ENCODE results near the gene SLC19A1. TPM values are rescaled to one million over a fixed set of nuclear protein-coding genes. Genes with fewer than 3 reads are reported as not detected.
"Not testable (repeated sequence)": the region's sequence is repeated elsewhere in the genome, so short reads cannot be mapped to it uniquely, and the experiment has no call there.

The SLC19A1 gene
- total RNA-seq, 5 donors from 2014 or later (not counting 1 experiment from before 2014, with no cell fraction given), result 10.4 to 19.2 (median 16.4) TPM

GRCh38 chr21:45528028-45528705 is 14.1 kb downstream of the SLC19A1 start:
- Histone ChIP-seq H3K27ac (ENCODE audit: low read length) (no peak overlapping the region), H3K27me3 (replicated peaks in 1 of 2; ENCODE audit: control insufficient read depth in 2 of 2, extremely low read depth in 1 of 2, insufficient read depth in 2 of 2, low read length in 1 of 2) (no peaks in the 10 kb centered on the region), H3K4me3 (ENCODE audit: control insufficient read depth in 1 of 2, extremely low read depth in 1 of 2, low read length in 1 of 2) (no peak overlapping the region), H3K36me3 (ENCODE audit: control insufficient read depth in 2 of 2, extremely low read depth in 1 of 2, insufficient read depth in 1 of 2, low read length in 1 of 2) (peaks cover 17 to 26% of the 10 kb centered on the region in 2 donors), H3K9me3 (no peaks in the 10 kb centered on the region), H3K4me1 (ENCODE audit: control insufficient read depth in 1 of 2, extremely low read depth in 1 of 2, insufficient read depth in 2 of 2, low read length in 2 of 2) (peaks cover 3 to 10% of the 10 kb centered on the region in 2 experiments)
- Mint-ChIP-seq H3K4me3 (no peak overlapping the region), H3K9me3 (no peaks in the 10 kb centered on the region), H3K27ac (no peak overlapping the region), H3K36me3 (peaks cover 10% of the 10 kb centered on the region), H3K4me1 (peaks cover 7 to 13% (median 11%) of the 10 kb centered on the region in 3 donors), H3K27me3 (no peaks in the 10 kb centered on the region)
- POLR2A ChIA-PET, result no interaction called here
- CTCF ChIA-PET, result no interaction called here
- WGBS (ENCODE audit: insufficient coverage), result 97% methylated on average over 13 of the region's 18 CpGs
- DNase-seq (no peak), ATAC-seq (replicated peaks in 1 of 4) (no peak)

GRCh38 chr21:45527151-45527999 is 14.9 kb downstream of the SLC19A1 start:
- ATAC-seq (replicated peaks in 1 of 4); POLR2A ChIA-PET; H3K27ac ChIP-seq (ENCODE audit: low read length): not testable (repeated sequence)

DNA sequence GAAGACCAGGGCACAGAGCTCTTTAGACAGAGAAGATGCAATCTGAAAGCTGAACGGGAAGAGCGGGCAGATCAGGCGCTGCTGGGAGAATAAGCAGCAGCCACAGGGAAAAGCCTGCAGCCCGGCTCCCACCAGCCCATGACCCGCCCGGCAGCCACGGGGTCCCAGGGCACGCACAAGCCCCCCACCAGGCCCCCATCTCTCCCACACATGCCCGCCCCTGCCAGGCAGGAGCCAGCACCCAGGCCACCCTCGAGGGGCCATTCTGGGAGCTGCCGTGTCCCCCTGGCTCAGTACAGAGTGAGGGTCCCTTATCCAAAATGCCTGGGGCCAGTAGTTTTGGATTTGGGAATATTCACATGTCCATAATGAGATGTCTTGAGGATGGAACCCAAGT is 16.3 kb downstream of the SLC19A1 start:
- WGBS (ENCODE audit: insufficient coverage), result no CpG with 5 or more reads among the region's 11 CpGs

More at GRCh38 chr21:45527151-45527999, 14.9 kb downstream of the SLC19A1 start:
- H3K9me3 Mint-ChIP-seq; H3K4me3 Mint-ChIP-seq; H3K4me1 ChIP-seq (ENCODE audit: control insufficient read depth in 1 of 2, extremely low read depth in 1 of 2, insufficient read depth in 2 of 2, low read length in 2 of 2); H3K27me3 ChIP-seq (replicated peaks in 1 of 2; ENCODE audit: control insufficient read depth in 2 of 2, extremely low read depth in 1 of 2, insufficient read depth in 2 of 2, low read length in 1 of 2); H3K4me3 ChIP-seq (ENCODE audit: control insufficient read depth in 1 of 2, extremely low read depth in 1 of 2, low read length in 1 of 2); H3K4me1 Mint-ChIP-seq; H3K27me3 Mint-ChIP-seq; DNase-seq; H3K27ac Mint-ChIP-seq; H3K9me3 ChIP-seq; CTCF ChIA-PET: not testable (repeated sequence)
- 88% methylated on average over 13 of the region's 19 CpGs for WGBS (ENCODE audit: insufficient coverage)
- H3K36me3 ChIP-seq (ENCODE audit: control insufficient read depth in 2 of 2, extremely low read depth in 1 of 2, insufficient read depth in 1 of 2, low read length in 1 of 2), result peaks cover 17 to 32% of the 10 kb centered on the region in 2 donors
- H3K36me3 Mint-ChIP-seq, result peaks cover 14% of the 10 kb centered on the region

GRCh38 chr21:45525153-45525909 is 16.9 kb downstream of the SLC19A1 start:
- POLR2A ChIA-PET, result no interaction called here
- DNase-seq, result no peak
- H3K4me3 ChIP-seq (ENCODE audit: control insufficient read depth in 1 of 2, extremely low read depth in 1 of 2, low read length in 1 of 2), result no peak overlapping the region
- no peaks in the 10 kb centered on the region for H3K4me1 ChIP-seq (ENCODE audit: control insufficient read depth in 1 of 2, extremely low read depth in 1 of 2, insufficient read depth in 2 of 2, low read length in 2 of 2)
- no peak overlapping the region for H3K27ac ChIP-seq (ENCODE audit: low read length)
- Mint-ChIP-seq H3K9me3 (peaks cover 0 to 13% (median 7%) of the 10 kb centered on the region in 3 donors), H3K36me3 (peaks cover 34% of the 10 kb centered on the region), H3K4me1 (no peaks in the 10 kb centered on the region), H3K27ac (no peak overlapping the region), H3K27me3 (no peaks in the 10 kb centered on the region), H3K4me3 (no peak overlapping the region)
- WGBS (ENCODE audit: insufficient coverage), result 95% methylated on average over 29 of the region's 29 CpGs
- H3K27me3 ChIP-seq (replicated peaks in 1 of 2; ENCODE audit: control insufficient read depth in 2 of 2, extremely low read depth in 1 of 2, insufficient read depth in 2 of 2, low read length in 1 of 2), result no peaks in the 10 kb centered on the region
- no peaks in the 10 kb centered on the region for H3K9me3 ChIP-seq
- ATAC-seq (replicated peaks in 1 of 4), result no peak
- peaks cover 17 to 27% of the 10 kb centered on the region in 2 donors for H3K36me3 ChIP-seq (ENCODE audit: control insufficient read depth in 2 of 2, extremely low read depth in 1 of 2, insufficient read depth in 1 of 2, low read length in 1 of 2)
- CTCF ChIA-PET, result interaction anchor here in 1 of 2 donors (0.6 kb wide), 1 partner anchor 80 kb away, joined by 4 read pairs; no protein-coding TSS in a partner anchor

More for the DNA sequence above, 16.3 kb downstream of the SLC19A1 start:
- peaks cover 18 to 27% of the 10 kb centered on the region in 2 donors for H3K36me3 ChIP-seq (ENCODE audit: control insufficient read depth in 2 of 2, extremely low read depth in 1 of 2, insufficient read depth in 1 of 2, low read length in 1 of 2)
- Mint-ChIP-seq H3K36me3 (peaks cover 29% of the 10 kb centered on the region), H3K4me1 (no peaks in the 10 kb centered on the region), H3K27ac (no peak overlapping the region), H3K4me3 (no peak overlapping the region), H3K27me3 (no peaks in the 10 kb centered on the region), H3K9me3 (peaks cover 0 to 11% (median 5%) of the 10 kb centered on the region in 3 donors)
- ATAC-seq (replicated peaks in 1 of 4) (no peak), DNase-seq (no peak)
- H3K4me3 ChIP-seq (ENCODE audit: control insufficient read depth in 1 of 2, extremely low read depth in 1 of 2, low read length in 1 of 2), result no peak overlapping the region
- no peaks in the 10 kb centered on the region for H3K27me3 ChIP-seq (replicated peaks in 1 of 2; ENCODE audit: control insufficient read depth in 2 of 2, extremely low read depth in 1 of 2, insufficient read depth in 2 of 2, low read length in 1 of 2)
- H3K27ac ChIP-seq (ENCODE audit: low read length), result no peak overlapping the region
- H3K9me3 ChIP-seq, result no peaks in the 10 kb centered on the region
- POLR2A ChIA-PET, result no interaction called here
- no peaks in the 10 kb centered on the region for H3K4me1 ChIP-seq (ENCODE audit: control insufficient read depth in 1 of 2, extremely low read depth in 1 of 2, insufficient read depth in 2 of 2, low read length in 2 of 2)
- CTCF ChIA-PET, result no interaction called here

GRCh38 chr21:45524756-45525152 is 17.5 kb downstream of the SLC19A1 start:
- Mint-ChIP-seq H3K27ac (no peak overlapping the region), H3K36me3 (peaks cover 40% of the 10 kb centered on the region), H3K27me3 (no peaks in the 10 kb centered on the region), H3K4me3 (no peak overlapping the region), H3K9me3 (peaks cover 4 to 19% (median 11%) of the 10 kb centered on the region in 3 donors), H3K4me1 (no peaks in the 10 kb centered on the region)
- Histone ChIP-seq H3K27ac (ENCODE audit: low read length) (no peak overlapping the region), H3K4me1 (ENCODE audit: control insufficient read depth in 1 of 2, extremely low read depth in 1 of 2, insufficient read depth in 2 of 2, low read length in 2 of 2) (no peaks in the 10 kb centered on the region), H3K4me3 (ENCODE audit: control insufficient read depth in 1 of 2, extremely low read depth in 1 of 2, low read length in 1 of 2) (no peak overlapping the region), H3K27me3 (replicated peaks in 1 of 2; ENCODE audit: control insufficient read depth in 2 of 2, extremely low read depth in 1 of 2, insufficient read depth in 2 of 2, low read length in 1 of 2) (no peaks in the 10 kb centered on the region), H3K36me3 (ENCODE audit: control insufficient read depth in 2 of 2, extremely low read depth in 1 of 2, insufficient read depth in 1 of 2, low read length in 1 of 2) (peaks cover 12 to 27% of the 10 kb centered on the region in 2 donors), H3K9me3 (peaks cover 2% of the 10 kb centered on the region)
- POLR2A ChIA-PET, result no interaction called here
- ATAC-seq (replicated peaks in 1 of 4) (no peak), DNase-seq (no peak)
- CTCF ChIA-PET, result interaction anchor here in 1 of 2 donors (0.6 kb wide), 1 partner anchor 81 kb away, joined by 4 read pairs; no protein-coding TSS in a partner anchor
- 95% methylated on average over 10 of the region's 11 CpGs for WGBS (ENCODE audit: insufficient coverage)

- ATAC-seq (replicated peaks in 1 of 4) (no peak), DNase-seq (no peak)
- WGBS (ENCODE audit: insufficient coverage), result 96% methylated on average over 10 of the region's 16 CpGs
- peaks cover 52% of the 10 kb centered on the region for H3K36me3 Mint-ChIP-seq
- no peaks in the 10 kb centered on the region for H3K4me1 Mint-ChIP-seq
- POLR2A ChIA-PET, result no interaction called here
- Histone ChIP-seq H3K27me3 (replicated peaks in 1 of 2; ENCODE audit: control insufficient read depth in 2 of 2, extremely low read depth in 1 of 2, insufficient read depth in 2 of 2, low read length in 1 of 2) (no peaks in the 10 kb centered on the region), H3K4me3 (ENCODE audit: control insufficient read depth in 1 of 2, extremely low read depth in 1 of 2, low read length in 1 of 2) (no peak overlapping the region), H3K4me1 (ENCODE audit: control insufficient read depth in 1 of 2, extremely low read depth in 1 of 2, insufficient read depth in 2 of 2, low read length in 2 of 2) (no peaks in the 10 kb centered on the region), H3K9me3 (peaks cover 13% of the 10 kb centered on the region), H3K27ac (ENCODE audit: low read length) (no peak overlapping the region), H3K36me3 (ENCODE audit: control insufficient read depth in 2 of 2, extremely low read depth in 1 of 2, insufficient read depth in 1 of 2, low read length in 1 of 2) (peaks cover 5 to 19% of the 10 kb centered on the region in 2 donors)
- CTCF ChIA-PET, result no interaction called here
- peaks cover 15 to 31% (median 21%) of the 10 kb centered on the region in 3 donors for H3K9me3 Mint-ChIP-seq
- H3K27me3 Mint-ChIP-seq, result no peaks in the 10 kb centered on the region
- no peak overlapping the region for H3K4me3 Mint-ChIP-seq
- no peak overlapping the region for H3K27ac Mint-ChIP-seq
Observed at GRCh38 chr21:45523411-45524101, 18.7 kb downstream of the SLC19A1 start.

Data from T-cell (primary cell).